Fibroblast of skin of back (primary cell): ENCODE data around the gene SNAPC4.
"Not testable (repeated sequence)": the region's sequence is repeated elsewhere in the genome, so short reads cannot be mapped to it uniquely, and the experiment has no call there.

Source experiments
- DNase-seq: peaks from one replicate; pipeline ENCODE4 v3.0.0-alpha.2; 2013

Gene SNAPC4

GRCh38 chr9:136410500-136411287 is 10.7 kb upstream of the SNAPC4 start, which contains the start of the genes ENTR1 and PMPCA:
Gene ENTR1, minus strand, starts transcription at chr9:136410614. Its CDS starts 217 bp downstream, at chr9:136410397.
Gene PMPCA, plus strand, starts transcription at chr9:136410658. Its CDS starts 11 bp downstream, at chr9:136410669.
- peak; percentile 88 for DNase-seq

- DNase-seq = peak; percentile 44
These were observed 9.8 kb upstream of the SNAPC4 start for GRCh38 chr9:136409557-136410455.

- DNase-seq = no peak
These were observed 7.9 kb upstream of the SNAPC4 start for GRCh38 chr9:136407911-136408310.

GRCh38 chr9:136407061-136407460 is 7.1 kb upstream of the SNAPC4 start:
- not testable (repeated sequence) for DNase-seq

GRCh38 chr9:136405904-136406303 is 5.9 kb upstream of the SNAPC4 start:
- not testable (repeated sequence) for DNase-seq

- no peak for DNase-seq
These were observed 5.5 kb upstream of the SNAPC4 start for GRCh38 chr9:136405481-136405880.

GRCh38 chr9:136404801-136405136 is 4.8 kb upstream of the SNAPC4 start:
- no peak for DNase-seq

GRCh38 chr9:136403915-136404800 is 4.2 kb upstream of the SNAPC4 start:
- DNase-seq = no peak

GRCh38 chr9:136403538-136403914 is 3.6 kb upstream of the SNAPC4 start:
- no peak for DNase-seq

- no peak for DNase-seq
These were observed 2.1 kb upstream of the SNAPC4 start for GRCh38 chr9:136402067-136402466.

- DNase-seq = no peak
These were observed 1.4 kb upstream of the SNAPC4 start for GRCh38 chr9:136401173-136401922.

GRCh38 chr9:136399176-136400037 is 563 bp downstream of the SNAPC4 start:
- DNase-seq = no peak

- no peak for DNase-seq
These were observed 1.7 kb downstream of the SNAPC4 start for GRCh38 chr9:136398286-136398685.

GRCh38 chr9:136397643-136398042 is 2.3 kb downstream of the SNAPC4 start:
- DNase-seq = no peak

- DNase-seq = no peak
These were observed 3.8 kb downstream of the SNAPC4 start for GRCh38 chr9:136396219-136396515.

- DNase-seq = no peak
These were observed 4.4 kb downstream of the SNAPC4 start for GRCh38 chr9:136395345-136396218.

GRCh38 chr9:136395020-136395340 is 5.0 kb downstream of the SNAPC4 start:
- DNase-seq = no peak

GRCh38 chr9:136394312-136395019 is 5.5 kb downstream of the SNAPC4 start:
- no peak for DNase-seq

GRCh38 chr9:136393531-136393930 is 6.4 kb downstream of the SNAPC4 start:
- no peak for DNase-seq
